Bronchial epithelial cell (primary cell): ENCODE data around the gene KARS1. TPM values are rescaled to one million over a fixed set of nuclear protein-coding genes. Genes with fewer than 3 reads are reported as not detected.

Experiments
- DNase-seq: peaks from one replicate; pipeline ENCODE4 v3.0.0-alpha.2; 2010; ENCODE audit warnings: low read depth
- FAIRE-seq: peaks from 2 replicates; lab custom pipeline; 2011; peaks lifted over from hg19 to GRCh38; lab: Jason Lieb, UNC
- H3K27me3 ChIP-seq: 2 replicates; pipeline ENCODE4 v1.5.1; 2011; ENCODE audit warnings: low read length; ENCODE audit not compliant: control insufficient read depth, insufficient read depth
- H3K36me3 ChIP-seq: 2 replicates; pipeline ENCODE4 v1.5.1; 2011; ENCODE audit warnings: low read length; ENCODE audit not compliant: control insufficient read depth, insufficient read depth
- H3K4me3 ChIP-seq: 2 replicates; pipeline ENCODE4 v1.5.1; 2011; ENCODE audit warnings: mild to moderate bottlenecking, low read depth, low read length, control low read depth
- total RNA-seq: library from RNA; depleted of rRNA; stranded (reverse); fragments of >200 nt; gene quantifications from 2 replicates; pipeline ENCODE4 v1.2.1, GENCODE V29; 2014
- TF ChIP-seq, protein P1 (sequence below): IDR thresholded peaks from 2 replicates; pipeline ENCODE4 v1.5.1; 2011; ENCODE audit warnings: mild to moderate bottlenecking, moderate library complexity, low read length, control low read depth, inconsistent platforms; ENCODE audit not compliant: insufficient read depth, severe bottlenecking

The KARS1 gene
- total RNA-seq, 1 donor from 2014 or later = 210 TPM

GRCh38 chr16:75667503-75667902 is 20.0 kb upstream of the KARS1 start:
- DNase-seq = no peak
- TF ChIP-seq, protein P1, sequence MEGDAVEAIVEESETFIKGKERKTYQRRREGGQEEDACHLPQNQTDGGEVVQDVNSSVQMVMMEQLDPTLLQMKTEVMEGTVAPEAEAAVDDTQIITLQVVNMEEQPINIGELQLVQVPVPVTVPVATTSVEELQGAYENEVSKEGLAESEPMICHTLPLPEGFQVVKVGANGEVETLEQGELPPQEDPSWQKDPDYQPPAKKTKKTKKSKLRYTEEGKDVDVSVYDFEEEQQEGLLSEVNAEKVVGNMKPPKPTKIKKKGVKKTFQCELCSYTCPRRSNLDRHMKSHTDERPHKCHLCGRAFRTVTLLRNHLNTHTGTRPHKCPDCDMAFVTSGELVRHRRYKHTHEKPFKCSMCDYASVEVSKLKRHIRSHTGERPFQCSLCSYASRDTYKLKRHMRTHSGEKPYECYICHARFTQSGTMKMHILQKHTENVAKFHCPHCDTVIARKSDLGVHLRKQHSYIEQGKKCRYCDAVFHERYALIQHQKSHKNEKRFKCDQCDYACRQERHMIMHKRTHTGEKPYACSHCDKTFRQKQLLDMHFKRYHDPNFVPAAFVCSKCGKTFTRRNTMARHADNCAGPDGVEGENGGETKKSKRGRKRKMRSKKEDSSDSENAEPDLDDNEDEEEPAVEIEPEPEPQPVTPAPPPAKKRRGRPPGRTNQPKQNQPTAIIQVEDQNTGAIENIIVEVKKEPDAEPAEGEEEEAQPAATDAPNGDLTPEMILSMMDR = no peak
- Histone ChIP-seq H3K4me3 (no peak overlapping the region), H3K36me3 (no peaks in the 10 kb centered on the region), H3K27me3 (no peaks in the 10 kb centered on the region)
- no peak for FAIRE-seq

- H3K36me3 ChIP-seq = peaks cover 13% of the 10 kb centered on the region
- TF ChIP-seq, protein P1 = no peak
- H3K4me3 ChIP-seq = no peak overlapping the region
- no peak for FAIRE-seq
- DNase-seq = no peak
- no peaks in the 10 kb centered on the region for H3K27me3 ChIP-seq
Measured at GRCh38 chr16:75660726-75661302, 13.3 kb upstream of the KARS1 start.

DNA sequence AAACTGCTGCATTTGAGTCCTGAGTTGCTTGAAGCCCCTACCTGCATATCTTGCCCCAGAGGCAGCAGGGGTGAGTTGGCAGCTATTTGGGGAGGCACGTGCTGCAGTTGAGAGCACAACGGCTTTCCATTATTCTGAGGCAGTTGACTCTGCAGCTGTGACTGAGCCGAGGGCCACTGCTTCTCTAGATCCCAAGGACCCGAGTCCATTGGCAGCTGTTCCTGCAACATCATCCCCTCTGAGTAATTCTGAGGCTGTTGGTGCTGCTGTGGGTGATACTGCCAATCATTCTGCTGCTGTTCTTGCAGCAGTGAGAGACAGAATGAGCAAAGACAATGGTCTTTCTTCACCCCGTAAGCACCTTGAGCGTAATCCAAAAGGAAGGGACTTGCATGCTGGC is 12.9 kb upstream of the KARS1 start:
- Histone ChIP-seq H3K27me3 (no peaks in the 10 kb centered on the region), H3K4me3 (no peak overlapping the region), H3K36me3 (peaks cover 15% of the 10 kb centered on the region)
- FAIRE-seq (no peak), DNase-seq (no peak)
- TF ChIP-seq, protein P1 = no peak

DNA sequence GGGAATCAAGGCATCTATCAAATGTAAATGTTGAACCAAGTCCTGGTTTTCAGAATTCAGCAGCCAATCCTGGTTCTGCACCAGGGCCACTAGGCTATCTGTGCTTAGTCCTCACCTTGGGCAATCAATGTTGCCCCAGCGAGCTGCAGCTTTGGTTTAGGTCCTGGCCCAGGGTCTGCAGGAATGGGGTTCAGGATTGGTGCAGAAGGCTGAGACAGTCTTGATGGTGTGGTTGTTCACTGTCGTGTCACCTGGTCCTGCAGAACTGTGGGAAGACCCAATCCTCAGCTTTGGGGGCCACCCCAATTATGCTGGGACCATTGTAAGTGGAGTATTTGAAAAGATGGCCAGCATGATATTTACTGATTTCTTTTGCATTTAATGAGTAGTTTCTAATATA is 10.7 kb upstream of the KARS1 start:
- H3K4me3 ChIP-seq = no peak overlapping the region
- FAIRE-seq (no peak), DNase-seq (no peak)
- no peaks in the 10 kb centered on the region for H3K27me3 ChIP-seq
- H3K36me3 ChIP-seq = peaks cover 15% of the 10 kb centered on the region
- TF ChIP-seq, protein P1 = no peak

DNA sequence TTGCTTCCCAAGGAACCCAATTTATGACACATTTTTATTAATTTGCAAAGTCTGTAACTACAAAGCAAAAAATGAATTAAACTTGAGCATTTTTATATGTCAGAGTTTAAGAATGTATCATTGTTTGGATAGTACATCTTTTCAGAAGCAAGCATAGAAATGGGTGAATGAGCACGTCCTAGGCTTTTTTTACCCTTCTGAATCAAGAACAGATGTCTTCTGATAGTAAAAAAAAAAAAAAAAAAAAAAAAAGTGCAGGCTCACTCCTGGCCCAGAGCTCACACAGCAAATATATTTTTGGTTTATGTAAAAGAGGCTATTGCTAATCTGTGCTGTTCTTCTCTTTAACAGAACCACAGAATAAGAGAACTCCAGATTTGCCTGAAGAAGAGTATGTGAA is 6.5 kb upstream of the KARS1 start:
- Histone ChIP-seq H3K36me3 (peaks cover 15% of the 10 kb centered on the region), H3K27me3 (no peaks in the 10 kb centered on the region), H3K4me3 (no peak overlapping the region)
- DNase-seq = no peak
- FAIRE-seq = no peak
- TF ChIP-seq, protein P1 = no peak
